DND-41 (cell line): ENCODE measurements around the gene NCF2.

Source experiments
- ATAC-seq: fragments of 200-7000 bp; cut with Tn5 transposase; 3 replicates; pipeline ENCODE4 v1.9.1; 2021; ENCODE audit warnings: low read depth; ENCODE audit not compliant: insufficient read depth
- DNase-seq: peaks from one replicate; pipeline ENCODE4 v3.0.0-alpha.2; 2020
- H2AFZ ChIP-seq: 2 replicates; pipeline ENCODE4 v1.6.0; 2012; ENCODE audit warnings: low read depth, low read length
- H3K27ac ChIP-seq: 2 replicates; pipeline ENCODE4 v1.5.1; 2012; ENCODE audit warnings: low read length, inconsistent platforms
- H3K27me3 ChIP-seq: fragments of 200-600 bp; sonication (generic); 2 replicates; pipeline ENCODE4 v1.6.0; 2012; ENCODE audit warnings: low read length, mild to moderate bottlenecking, inconsistent platforms; ENCODE audit not compliant: insufficient read depth, poor library complexity
- H3K36me3 ChIP-seq: 2 replicates; pipeline ENCODE4 v1.5.1; 2012; ENCODE audit warnings: low read length, inconsistent platforms; ENCODE audit not compliant: insufficient read depth
- H3K4me1 ChIP-seq: 2 replicates; pipeline ENCODE4 v1.5.1; 2012; ENCODE audit warnings: mild to moderate bottlenecking, low read length; ENCODE audit not compliant: insufficient read depth
- H3K4me2 ChIP-seq: 2 replicates; pipeline ENCODE4 v1.6.0; 2012; ENCODE audit warnings: mild to moderate bottlenecking, moderate library complexity, low read length, inconsistent platforms; ENCODE audit not compliant: insufficient read depth
- H3K4me3 ChIP-seq, 2 experiments: fragments of 200-600 bp in 1 of 2; shearing (Covaris generic) in 1 of 2; 2 replicates each; pipeline ENCODE4 v1.5.1; 2012 to 2016; ENCODE audit warnings: inconsistent platforms in 2 of 2, low read length in 2 of 2, mild to moderate bottlenecking in 2 of 2, low read depth in 1 of 2, moderate library complexity in 1 of 2
- H3K79me2 ChIP-seq: 2 replicates; pipeline ENCODE4 v1.6.0; 2012; ENCODE audit warnings: low read length, inconsistent platforms; ENCODE audit not compliant: insufficient read depth
- H3K9ac ChIP-seq: 2 replicates; pipeline ENCODE4 v1.6.0; 2012; ENCODE audit warnings: low read depth, mild to moderate bottlenecking, inconsistent platforms, low read length, moderate library complexity
- H3K9me3 ChIP-seq: 2 replicates; pipeline ENCODE4 v1.5.1; 2012; ENCODE audit warnings: low read length, moderate library complexity, mild to moderate bottlenecking, inconsistent platforms; ENCODE audit not compliant: insufficient read depth, severe bottlenecking
- H4K20me1 ChIP-seq: 2 replicates; pipeline ENCODE4 v1.6.0; 2012; ENCODE audit warnings: low read length; ENCODE audit not compliant: insufficient read depth
- CTCF ChIP-seq: IDR thresholded peaks from 2 replicates; pipeline ENCODE4 v1.5.1; 2012; ENCODE audit warnings: borderline replicate concordance, low read length, moderate library complexity, mild to moderate bottlenecking; ENCODE audit not compliant: poor library complexity, severe bottlenecking; ENCODE audit errors: extremely low read depth
- EZH2 ChIP-seq: IDR thresholded peaks from 3 replicates; pipeline ENCODE4 v1.6.1; 2012; ENCODE audit warnings: borderline replicate concordance, low read depth, mild to moderate bottlenecking, moderate library complexity, low read length, inconsistent platforms; ENCODE audit not compliant: severe bottlenecking

Gene NCF2

GRCh38 chr1:183568176-183569021 lies 21.9 kb downstream of the NCF2 start:
- no peaks in the 10 kb centered on the region for H4K20me1 ChIP-seq

GRCh38 chr1:183567584-183567983 lies 22.7 kb downstream of the NCF2 start:
- no peak overlapping the region for H3K27ac ChIP-seq
- no peaks in the 10 kb centered on the region for H3K9me3 ChIP-seq
- no peaks in the 10 kb centered on the region for H4K20me1 ChIP-seq
- TF ChIP-seq EZH2 (no peak), CTCF (no peak)
- no peaks in the 10 kb centered on the region for H3K36me3 ChIP-seq
- H2AFZ ChIP-seq: no peak overlapping the region
- H3K4me2 ChIP-seq: no peak overlapping the region
- no peaks in the 10 kb centered on the region for H3K4me1 ChIP-seq
- H3K27me3 ChIP-seq: no peaks in the 10 kb centered on the region
- no peak overlapping the region for H3K9ac ChIP-seq
- H3K79me2 ChIP-seq: no peaks in the 10 kb centered on the region
- no peak overlapping the region for H3K4me3 ChIP-seq
- peak; percentile 52 for ATAC-seq
- peak; percentile 32 for DNase-seq

More at GRCh38 chr1:183568176-183569021, 21.9 kb downstream of the NCF2 start:
- Histone ChIP-seq H3K79me2 (no peaks in the 10 kb centered on the region), H3K4me3 (no peak overlapping the region), H3K4me2 (no peak overlapping the region), H2AFZ (no peak overlapping the region), H3K9ac (no peak overlapping the region), H3K27me3 (no peaks in the 10 kb centered on the region), H3K9me3 (no peaks in the 10 kb centered on the region), H3K4me1 (no peaks in the 10 kb centered on the region), H3K27ac (no peak overlapping the region), H3K36me3 (no peaks in the 10 kb centered on the region)
- no peak for ATAC-seq
- TF ChIP-seq EZH2: no peak
- TF ChIP-seq CTCF: no peak
- no peak for DNase-seq

GRCh38 chr1:183566026-183566425 lies 24.2 kb downstream of the NCF2 start:
- H4K20me1 ChIP-seq: no peaks in the 10 kb centered on the region
- H3K4me1 ChIP-seq: no peaks in the 10 kb centered on the region
- DNase-seq (no peak), ATAC-seq (no peak)
- H3K27ac ChIP-seq: no peak overlapping the region
- H3K27me3 ChIP-seq: no peaks in the 10 kb centered on the region
- H3K4me2 ChIP-seq: no peak overlapping the region
- no peaks in the 10 kb centered on the region for H3K9me3 ChIP-seq
- H3K79me2 ChIP-seq: no peaks in the 10 kb centered on the region
- no peaks in the 10 kb centered on the region for H3K36me3 ChIP-seq
- no peak overlapping the region for H3K4me3 ChIP-seq
- TF ChIP-seq EZH2: no peak
- no peak for TF ChIP-seq CTCF
- H3K9ac ChIP-seq: no peak overlapping the region
- H2AFZ ChIP-seq: no peak overlapping the region
